CD8-positive, alpha-beta T cell (primary cell): Measurements from ENCODE around the gene RAB36. TPM values are rescaled to one million over a fixed set of nuclear protein-coding genes. Genes with fewer than 3 reads are reported as not detected.

Experiments used
- total RNA-seq, 46 experiments: library from RNA in 2 of 46; stranded (reverse) in 2 of 46; gene quantifications; one replicate each; pipeline ENCODE4 v1.2.3 and lab custom pipeline; 2021 to 2026

Gene RAB36
- total RNA-seq, 2 experiments from 2014 or later: 0.52 to 0.64 TPM

Other genes starting within 250 kb of the RAB36 start
- gene GNAZ, start 75.0 kb upstream of the RAB36 start, total RNA-seq: not detected
- gene RSPH14, start 3.5 kb upstream of the RAB36 start, total RNA-seq: under 1 TPM in 1 of 2 experiments, not detected in 1; 0.71 TPM
- gene BCR, start 35.0 kb downstream of the RAB36 start, total RNA-seq: 10 to 100 TPM; 72.1 to 78.5 TPM